Glomerular endothelial cell (primary cell): ENCODE data around the gene FMO2. TPM values are rescaled to one million over a fixed set of nuclear protein-coding genes. Genes with fewer than 3 reads are reported as not detected.

Experiments
- DNase-seq: peaks from one replicate; pipeline ENCODE4 v3.0.0-alpha.2; 2011; ENCODE audit warnings: low read depth, low spot score; ENCODE audit errors: extremely low read depth
- total RNA-seq: library from RNA; depleted of rRNA; stranded (reverse); fragments of >200 nt; gene quantifications from 2 replicates; pipeline ENCODE4 v1.2.3, GENCODE V29; 2015

Gene FMO2
- total RNA-seq, 1 donor from 2014 or later, result not detected

DNA sequence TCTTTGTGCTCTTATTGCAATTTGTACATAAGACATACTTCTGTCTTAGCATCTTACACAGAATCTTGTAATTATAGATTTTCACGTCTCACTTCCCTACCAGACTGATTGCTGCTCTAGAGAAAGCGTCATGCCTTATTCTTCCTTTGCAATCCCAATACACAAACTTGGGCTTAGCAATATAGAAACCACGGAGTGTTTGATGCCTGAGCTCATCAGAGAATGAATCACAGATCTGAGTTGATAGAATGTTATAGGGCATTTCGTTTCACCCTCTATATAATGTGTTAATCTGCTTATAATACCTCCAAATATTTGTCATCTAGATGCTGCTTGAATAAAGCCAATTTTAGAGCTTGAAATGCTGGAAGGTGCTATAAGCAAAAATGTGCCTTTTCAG is 69.8 kb downstream of the FMO2 start:
- DNase-seq, result no peak

GRCh38 chr1:171256940-171257606 is 72.0 kb downstream of the FMO2 start:
- no peak for DNase-seq

DNA sequence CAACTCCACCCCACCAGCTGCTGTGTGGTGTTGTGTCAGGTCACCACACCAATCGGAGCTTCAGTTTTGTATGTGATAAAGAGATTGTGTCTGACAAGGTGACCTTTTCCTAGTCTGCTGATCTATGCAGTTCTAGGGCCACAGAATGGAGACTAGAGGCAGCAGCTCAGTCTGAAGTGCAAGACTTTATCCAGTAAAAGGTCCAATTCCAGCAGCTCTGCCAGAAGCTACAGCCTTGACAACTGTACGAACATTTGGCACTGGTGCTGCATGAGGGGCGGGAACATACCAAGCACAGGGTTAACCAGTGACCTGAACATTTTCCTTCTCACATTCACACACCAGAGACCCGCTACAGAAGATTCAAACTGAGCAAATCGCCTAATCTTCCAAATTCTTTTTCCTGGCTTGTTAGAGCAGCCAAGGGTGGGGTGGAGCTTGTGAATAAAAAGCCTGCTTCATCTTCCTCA is 72.5 kb downstream of the FMO2 start:
- no peak for DNase-seq

DNA sequence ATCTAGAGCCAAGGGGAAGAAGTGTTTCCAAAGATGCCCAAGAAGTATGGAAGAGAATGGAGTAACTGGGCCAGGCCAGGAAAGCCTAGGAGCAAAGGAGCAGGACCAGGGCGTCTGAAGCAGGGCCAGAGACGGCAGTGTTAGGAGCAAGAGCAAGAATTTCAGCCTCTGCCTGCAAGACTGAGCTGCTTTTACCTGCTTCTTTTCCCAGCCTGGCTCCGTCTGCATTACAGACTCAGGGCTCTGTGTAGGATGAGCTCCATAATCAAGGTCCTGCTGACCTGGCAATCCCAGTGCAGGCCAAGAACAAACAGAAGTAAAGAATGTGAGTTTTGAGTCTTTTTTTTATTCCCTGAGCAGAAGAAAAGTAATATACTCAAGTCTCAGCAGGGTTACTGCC is 73.3 kb downstream of the FMO2 start:
- no peak for DNase-seq

- DNase-seq, result no peak
Observed at GRCh38 chr1:171258943-171259342, 73.8 kb downstream of the FMO2 start.

Other genes starting within 250 kb of the FMO2 start
- gene MROH9, start 249.8 kb upstream of the FMO2 start, total RNA-seq, result not detected in 2 replicates
- gene FMO3, start 94.4 kb upstream of the FMO2 start, total RNA-seq, result not detected in 2 replicates
- not detected in 2 replicates for gene FMO1, start 63.2 kb downstream of the FMO2 start, total RNA-seq
- 0.88 and 2.1 TPM in 2 replicates for gene FMO4, start 128.9 kb downstream of the FMO2 start, total RNA-seq